Measurements from ENCODE around the gene LANCL3. TPM values are rescaled to one million over a fixed set of nuclear protein-coding genes. Genes with fewer than 3 reads are reported as not detected.
"Not testable (repeated sequence)": the region's sequence is repeated elsewhere in the genome, so short reads cannot be mapped to it uniquely, and the experiment has no call there.

Gene LANCL3
- total RNA-seq, 1 experiment from 2014 or later, result 0.48 TPM

- DNase-seq (ENCODE audit: low spot score) (no peak), ATAC-seq (no peak)
- Mint-ChIP-seq H3K4me1 (peaks cover 15% of the 10 kb centered on the region), H3K27me3 (ENCODE audit: low read depth) (no peaks in the 10 kb centered on the region; the same call in 1 of the 2 replicates), H3K36me3 (no peaks in the 10 kb centered on the region), H3K4me3 (no peak overlapping the region), H3K9me3 (no peaks in the 10 kb centered on the region), H3K27ac (no peak overlapping the region)
- TF ChIP-seq, protein P1, sequence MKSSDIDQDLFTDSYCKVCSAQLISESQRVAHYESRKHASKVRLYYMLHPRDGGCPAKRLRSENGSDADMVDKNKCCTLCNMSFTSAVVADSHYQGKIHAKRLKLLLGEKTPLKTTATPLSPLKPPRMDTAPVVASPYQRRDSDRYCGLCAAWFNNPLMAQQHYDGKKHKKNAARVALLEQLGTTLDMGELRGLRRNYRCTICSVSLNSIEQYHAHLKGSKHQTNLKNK (CRISPR knock-in tag; IDR thresholded peaks at IDR 0.05), result no peak
- no peak for TF ChIP-seq CTCF (IDR thresholded peaks at IDR 0.05)
- TF ChIP-seq RORB (CRISPR knock-in tag; IDR thresholded peaks at IDR 0.05), result no peak
- TF ChIP-seq ZNF138 (CRISPR knock-in tag; conservative IDR thresholded peaks at IDR 0.05), result no peak
- no peak for TF ChIP-seq NFATC4 (CRISPR knock-in tag; IDR thresholded peaks at IDR 0.05)
- no peak for TF ChIP-seq JUN (CRISPR knock-in tag; IDR thresholded peaks at IDR 0.05)
- no peak for TF ChIP-seq MAX (CRISPR knock-in tag; IDR thresholded peaks at IDR 0.05)
- TF ChIP-seq ZNF232 (CRISPR knock-in tag; IDR thresholded peaks at IDR 0.05), result no peak
- TF ChIP-seq ATF3 (CRISPR knock-in tag; conservative IDR thresholded peaks at IDR 0.05), result no peak
- TF ChIP-seq ZNF671 (CRISPR knock-in tag; IDR thresholded peaks at IDR 0.05), result no peak
- CTCF ChIA-PET, result interaction anchor here (1.0 kb wide), 1 partner anchor 14 kb away, joined by 3 read pairs; no protein-coding TSS in a partner anchor
- POLR2A ChIA-PET, result no interaction called here
Measured at GRCh38 chrX:37646254-37646653, 74.8 kb downstream of the LANCL3 start.

DNA sequence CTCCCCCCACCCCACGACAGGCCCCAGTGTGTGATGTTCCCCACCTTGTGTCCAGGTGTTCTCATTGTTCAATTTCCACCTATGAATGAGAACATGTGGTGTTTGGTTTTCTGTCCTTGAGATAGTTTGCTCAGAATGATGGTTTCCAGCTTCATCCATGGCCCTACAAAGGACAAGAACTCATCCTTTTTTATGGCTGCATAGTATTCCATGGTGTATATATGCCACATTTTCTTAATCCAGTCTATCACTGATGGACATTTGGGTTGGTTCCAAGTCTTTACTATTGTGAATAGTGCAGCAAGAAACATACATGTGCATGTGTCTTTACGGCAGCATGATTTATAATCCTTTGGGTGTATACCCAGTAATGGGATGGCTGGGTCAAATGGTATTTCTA, 79.4 kb downstream of the LANCL3 start:
- H3K27ac Mint-ChIP-seq; POLR2A ChIA-PET; DNase-seq (ENCODE audit: low spot score); CTCF ChIA-PET; H3K4me3 Mint-ChIP-seq; H3K9me3 Mint-ChIP-seq; H3K36me3 Mint-ChIP-seq; ATAC-seq; H3K27me3 Mint-ChIP-seq (ENCODE audit: low read depth): not testable (repeated sequence)
- peaks cover 22% of the 10 kb centered on the region for H3K4me1 Mint-ChIP-seq

GRCh38 chrX:37651921-37652452, 80.5 kb downstream of the LANCL3 start:
- CTCF ChIA-PET, result interaction anchor here (0.8 kb wide), 1 partner anchor 172 kb away, joined by 3 read pairs; no protein-coding TSS in a partner anchor
- Mint-ChIP-seq H3K4me1 (peaks cover 21% of the 10 kb centered on the region), H3K9me3 (no peaks in the 10 kb centered on the region), H3K36me3 (no peaks in the 10 kb centered on the region), H3K27ac (peak overlapping the region; percentile 26), H3K4me3 (no peak overlapping the region), H3K27me3 (ENCODE audit: low read depth) (no peaks in the 10 kb centered on the region)
- DNase-seq (ENCODE audit: low spot score) (peak; percentile 13), ATAC-seq (peak; percentile 46)
- TF ChIP-seq, protein P2, sequence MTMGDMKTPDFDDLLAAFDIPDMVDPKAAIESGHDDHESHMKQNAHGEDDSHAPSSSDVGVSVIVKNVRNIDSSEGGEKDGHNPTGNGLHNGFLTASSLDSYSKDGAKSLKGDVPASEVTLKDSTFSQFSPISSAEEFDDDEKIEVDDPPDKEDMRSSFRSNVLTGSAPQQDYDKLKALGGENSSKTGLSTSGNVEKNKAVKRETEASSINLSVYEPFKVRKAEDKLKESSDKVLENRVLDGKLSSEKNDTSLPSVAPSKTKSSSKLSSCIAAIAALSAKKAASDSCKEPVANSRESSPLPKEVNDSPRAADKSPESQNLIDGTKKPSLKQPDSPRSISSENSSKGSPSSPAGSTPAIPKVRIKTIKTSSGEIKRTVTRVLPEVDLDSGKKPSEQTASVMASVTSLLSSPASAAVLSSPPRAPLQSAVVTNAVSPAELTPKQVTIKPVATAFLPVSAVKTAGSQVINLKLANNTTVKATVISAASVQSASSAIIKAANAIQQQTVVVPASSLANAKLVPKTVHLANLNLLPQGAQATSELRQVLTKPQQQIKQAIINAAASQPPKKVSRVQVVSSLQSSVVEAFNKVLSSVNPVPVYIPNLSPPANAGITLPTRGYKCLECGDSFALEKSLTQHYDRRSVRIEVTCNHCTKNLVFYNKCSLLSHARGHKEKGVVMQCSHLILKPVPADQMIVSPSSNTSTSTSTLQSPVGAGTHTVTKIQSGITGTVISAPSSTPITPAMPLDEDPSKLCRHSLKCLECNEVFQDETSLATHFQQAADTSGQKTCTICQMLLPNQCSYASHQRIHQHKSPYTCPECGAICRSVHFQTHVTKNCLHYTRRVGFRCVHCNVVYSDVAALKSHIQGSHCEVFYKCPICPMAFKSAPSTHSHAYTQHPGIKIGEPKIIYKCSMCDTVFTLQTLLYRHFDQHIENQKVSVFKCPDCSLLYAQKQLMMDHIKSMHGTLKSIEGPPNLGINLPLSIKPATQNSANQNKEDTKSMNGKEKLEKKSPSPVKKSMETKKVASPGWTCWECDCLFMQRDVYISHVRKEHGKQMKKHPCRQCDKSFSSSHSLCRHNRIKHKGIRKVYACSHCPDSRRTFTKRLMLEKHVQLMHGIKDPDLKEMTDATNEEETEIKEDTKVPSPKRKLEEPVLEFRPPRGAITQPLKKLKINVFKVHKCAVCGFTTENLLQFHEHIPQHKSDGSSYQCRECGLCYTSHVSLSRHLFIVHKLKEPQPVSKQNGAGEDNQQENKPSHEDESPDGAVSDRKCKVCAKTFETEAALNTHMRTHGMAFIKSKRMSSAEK (CRISPR knock-in tag; IDR thresholded peaks at IDR 0.05; ENCODE audit: borderline replicate concordance), result no peak
- TF ChIP-seq, protein P3, sequence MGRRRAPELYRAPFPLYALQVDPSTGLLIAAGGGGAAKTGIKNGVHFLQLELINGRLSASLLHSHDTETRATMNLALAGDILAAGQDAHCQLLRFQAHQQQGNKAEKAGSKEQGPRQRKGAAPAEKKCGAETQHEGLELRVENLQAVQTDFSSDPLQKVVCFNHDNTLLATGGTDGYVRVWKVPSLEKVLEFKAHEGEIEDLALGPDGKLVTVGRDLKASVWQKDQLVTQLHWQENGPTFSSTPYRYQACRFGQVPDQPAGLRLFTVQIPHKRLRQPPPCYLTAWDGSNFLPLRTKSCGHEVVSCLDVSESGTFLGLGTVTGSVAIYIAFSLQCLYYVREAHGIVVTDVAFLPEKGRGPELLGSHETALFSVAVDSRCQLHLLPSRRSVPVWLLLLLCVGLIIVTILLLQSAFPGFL (CRISPR knock-in tag; IDR thresholded peaks at IDR 0.05; ENCODE audit: borderline replicate concordance), result no peak
- POLR2A ChIA-PET, result no interaction called here

All from WTC11 (cell line).